HG02885 (cell line): Measurements from ENCODE around the gene ATCAY.
"Not testable (repeated sequence)": the region's sequence is repeated elsewhere in the genome, so short reads cannot be mapped to it uniquely, and the experiment has no call there.

Source experiments
- ATAC-seq: cut with Tn5 transposase; IDR thresholded peaks from one replicate; pipeline ENCODE4 v1.9.1; 2021; ENCODE audit warnings: mild to moderate bottlenecking; ENCODE audit not compliant: unreplicated experiment, poor library complexity

Gene ATCAY

GRCh38 chr19:3944018-3944721 is 63.7 kb downstream of the ATCAY start:
- no peak for ATAC-seq

GRCh38 chr19:3945838-3946237 is 65.4 kb downstream of the ATCAY start:
- ATAC-seq, result no peak

DNA sequence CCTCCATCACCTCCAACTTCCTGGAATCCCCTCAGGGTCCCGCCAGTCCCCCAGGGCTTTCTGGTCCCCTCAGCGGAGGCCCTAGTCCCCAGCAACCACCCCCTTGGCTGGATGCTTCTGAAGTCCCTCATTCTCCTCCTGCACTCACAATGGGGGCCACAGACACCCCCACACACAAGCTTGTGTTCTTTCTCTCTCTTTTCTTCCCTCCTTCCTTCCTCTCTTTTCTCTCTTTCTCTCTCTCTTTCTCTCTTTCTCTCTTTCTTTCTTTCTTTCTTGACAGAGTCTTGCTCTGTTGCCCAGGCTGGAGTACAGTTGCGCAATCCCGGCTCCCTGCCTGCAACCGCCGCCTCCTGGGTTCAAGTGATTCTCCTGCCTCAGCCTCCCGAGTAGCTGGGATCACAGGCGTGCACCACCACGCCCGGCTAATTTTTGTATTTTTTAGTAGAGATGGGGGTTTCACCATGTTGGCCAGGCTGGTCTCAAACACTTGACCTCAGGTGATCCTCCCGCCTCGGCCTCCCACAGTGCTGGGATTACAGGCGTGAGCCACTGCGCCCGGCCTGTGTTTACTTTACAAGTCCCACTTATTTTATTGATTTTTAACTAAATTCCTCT is 66.9 kb downstream of the ATCAY start:
- ATAC-seq, result not testable (repeated sequence)

- no peak for ATAC-seq
These were observed 68.8 kb downstream of the ATCAY start for GRCh38 chr19:3949294-3949693.

- ATAC-seq, result no peak
These were observed 69.7 kb downstream of the ATCAY start for GRCh38 chr19:3949997-3950859.

GRCh38 chr19:3950871-3951861 is 70.7 kb downstream of the ATCAY start:
- no peak for ATAC-seq

GRCh38 chr19:3952755-3953276 is 72.3 kb downstream of the ATCAY start:
- not testable (repeated sequence) for ATAC-seq

DNA sequence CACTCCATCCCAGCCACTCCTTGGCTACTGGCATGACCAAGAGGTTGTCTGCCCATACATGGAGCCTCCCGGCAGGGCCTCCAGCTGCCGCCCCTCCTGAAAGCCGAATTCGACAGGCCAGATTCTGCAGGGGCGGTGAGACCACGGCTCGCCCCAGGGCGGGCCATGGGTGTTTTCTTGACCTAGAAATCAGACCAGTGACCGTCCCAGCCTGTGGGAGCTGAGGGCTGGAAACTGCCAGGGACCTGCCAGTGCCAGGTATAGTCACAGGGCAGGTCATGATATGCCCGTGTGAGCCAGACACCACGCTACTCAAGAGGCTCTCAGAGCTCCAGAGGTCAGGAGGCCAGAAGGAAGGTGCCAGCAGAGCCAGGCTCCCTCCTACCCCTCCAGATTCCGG is 73.6 kb downstream of the ATCAY start:
- ATAC-seq, result no peak

- not testable (repeated sequence) for ATAC-seq
These were observed 74.8 kb downstream of the ATCAY start for GRCh38 chr19:3955276-3955675.

DNA sequence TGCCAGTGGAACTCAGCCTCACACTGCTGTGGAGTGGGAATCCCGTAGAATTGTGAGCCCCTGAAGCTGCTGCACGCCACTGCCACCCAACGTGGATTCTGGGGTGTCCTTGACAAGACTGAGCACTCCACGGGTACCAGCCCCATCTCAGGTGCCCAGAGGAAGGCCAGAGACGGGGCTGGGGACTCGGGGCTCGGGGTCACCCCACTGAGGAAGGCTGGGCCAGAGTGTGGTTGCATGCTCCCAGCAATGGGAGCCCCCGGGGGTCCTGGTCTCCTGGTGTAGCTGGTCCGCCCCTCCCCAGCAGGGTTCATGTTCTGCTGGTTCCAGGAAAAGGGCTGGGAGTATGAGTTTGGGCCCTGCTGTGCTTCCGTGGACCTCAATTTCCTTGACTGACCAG is 75.2 kb downstream of the ATCAY start:
- ATAC-seq, result no peak

- ATAC-seq, result no peak
These were observed 78.6 kb downstream of the ATCAY start for GRCh38 chr19:3958836-3959765.

DNA sequence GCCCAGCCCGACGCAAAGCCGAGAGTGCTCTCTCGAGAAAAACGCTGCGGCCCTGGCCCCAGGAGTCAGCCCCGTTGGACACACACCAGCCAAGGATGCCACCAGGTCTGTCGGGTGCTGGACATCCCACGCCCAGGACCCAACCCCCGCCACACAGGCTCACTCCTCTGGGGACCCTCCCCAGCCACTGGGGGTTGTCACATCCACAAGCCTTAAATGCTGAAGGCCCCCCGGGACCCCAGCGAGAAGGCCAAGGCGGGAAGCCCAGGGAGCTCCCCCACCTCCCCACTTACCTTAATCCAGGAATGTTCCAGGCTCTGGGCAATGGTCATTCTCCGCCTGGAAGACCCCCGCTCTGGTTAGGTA is 79.3 kb downstream of the ATCAY start:
- ATAC-seq, result no peak

DNA sequence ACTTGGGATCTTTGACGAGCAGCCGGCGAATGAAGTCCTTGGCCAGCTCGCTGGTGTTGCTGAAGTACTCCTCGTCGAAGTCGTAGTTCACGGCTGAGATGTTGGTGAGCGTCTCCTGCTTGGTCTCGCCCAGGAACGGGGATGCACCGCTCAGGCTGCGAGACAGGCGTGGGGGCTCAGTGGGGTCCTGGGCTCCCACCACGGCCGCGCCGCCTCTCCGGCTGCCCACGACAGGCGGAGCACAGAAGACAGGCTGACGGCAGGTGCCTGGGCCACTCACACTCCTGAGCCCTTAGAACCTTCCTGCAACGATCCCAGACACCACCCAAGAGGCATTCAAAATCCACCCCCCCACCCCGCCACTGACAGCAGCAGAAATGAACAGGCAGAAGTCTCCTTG is 80.5 kb downstream of the ATCAY start:
- ATAC-seq, result no peak

DNA sequence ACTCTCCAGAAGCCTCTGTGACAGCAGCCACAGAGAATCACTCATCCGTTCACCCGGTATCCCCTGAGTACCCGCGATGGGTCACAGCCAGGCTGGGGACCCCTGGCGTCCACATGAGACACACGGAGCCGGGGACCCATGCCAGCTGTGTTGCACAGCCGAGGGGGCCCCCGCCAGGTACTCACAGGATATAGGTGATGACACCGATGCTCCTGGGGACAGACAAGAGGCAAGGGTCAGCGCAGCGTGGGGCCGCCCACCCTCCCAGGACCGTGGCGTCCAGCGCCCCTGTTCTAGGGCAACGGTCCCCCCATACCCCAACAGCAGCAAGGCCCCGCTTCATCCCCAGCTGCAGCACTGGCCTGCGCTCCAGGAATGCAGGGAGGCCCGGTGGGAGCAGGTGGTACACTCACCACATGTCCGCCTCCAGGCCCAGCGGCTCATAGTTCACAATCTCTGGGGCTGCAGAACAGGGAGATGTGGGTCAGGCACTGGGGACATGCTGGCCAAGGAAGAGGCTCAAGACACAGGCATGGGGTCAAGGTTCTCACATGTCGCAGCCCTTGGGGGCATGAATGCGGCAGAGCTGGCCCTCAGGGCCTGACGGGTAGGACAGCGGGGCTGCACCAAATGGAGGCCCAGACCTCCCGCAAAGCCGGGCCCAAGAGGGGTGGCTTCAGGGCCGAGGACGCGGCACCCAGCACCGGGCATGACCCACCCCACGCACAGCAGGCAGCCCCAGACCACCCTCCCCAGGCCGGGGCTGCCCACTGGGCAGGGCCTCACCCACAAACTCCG is 83.2 kb downstream of the ATCAY start:
- ATAC-seq, result no peak

- no peak for ATAC-seq
These were observed 84.0 kb downstream of the ATCAY start for GRCh38 chr19:3964256-3965194.

GRCh38 chr19:3966051-3967017 is 85.8 kb downstream of the ATCAY start:
- ATAC-seq, result no peak
